GM18526 (cell line): ENCODE measurements around the gene MSH2.

Experiments used
- POLR2A ChIP-seq: IDR thresholded peaks from 3 replicates; pipeline ENCODE4 v1.6.1; 2011; ENCODE audit not compliant: insufficient read length; ENCODE audit errors: extremely low read depth

MSH2 gene

DNA sequence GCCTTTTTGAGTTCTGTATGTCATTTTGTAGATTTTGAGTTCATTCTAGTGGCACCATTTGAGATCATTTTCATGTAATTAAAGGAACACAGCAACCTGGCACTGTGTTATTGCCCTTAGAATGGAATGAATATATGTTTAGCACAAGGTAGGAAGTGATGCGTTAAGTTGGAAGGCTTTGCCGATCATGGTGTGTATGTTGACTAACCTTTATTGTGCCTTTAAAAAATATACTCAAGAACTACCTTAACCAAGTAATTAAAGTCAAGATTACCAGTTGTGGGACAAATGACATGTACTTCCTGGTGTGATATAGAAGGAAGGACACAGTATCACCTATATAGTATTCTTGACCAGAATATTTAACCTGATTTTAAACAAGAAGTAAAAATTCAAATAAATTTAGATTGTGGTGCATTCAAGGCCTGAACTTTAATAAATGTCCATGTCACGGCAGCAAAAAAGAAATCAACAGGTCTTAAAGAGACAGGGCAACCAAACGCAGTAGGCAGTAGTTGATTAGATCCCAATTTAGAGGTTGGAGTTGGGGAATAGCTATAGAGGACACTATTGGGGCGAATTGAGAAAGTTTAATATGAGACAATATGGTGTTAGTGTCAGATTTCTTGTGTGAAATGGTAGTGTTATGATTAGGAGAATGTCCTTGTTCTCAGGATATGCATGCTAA lies 68.6 kb downstream of the MSH2 start:
- TF ChIP-seq POLR2A: no peak

DNA sequence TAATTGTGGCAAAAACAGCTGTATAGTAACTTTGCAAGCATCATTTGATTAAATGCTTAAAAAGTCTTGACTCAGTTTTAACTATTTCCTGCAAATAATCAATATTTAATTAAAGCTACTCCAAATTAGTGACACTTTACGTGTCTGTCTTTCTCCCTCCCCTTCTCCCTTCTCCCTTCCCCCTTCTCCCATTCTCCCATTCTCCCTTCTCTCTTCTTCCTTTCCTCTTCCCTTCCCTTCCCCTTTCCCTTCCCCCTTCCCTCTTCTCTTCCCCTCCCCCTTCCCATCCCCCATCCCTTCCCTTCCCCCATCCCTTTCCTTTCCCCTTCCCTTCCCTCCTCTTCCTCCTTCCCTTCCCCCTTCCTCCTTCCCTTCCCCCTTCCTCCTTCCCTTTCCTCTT lies 76.9 kb downstream of the MSH2 start:
- TF ChIP-seq POLR2A: no peak

DNA sequence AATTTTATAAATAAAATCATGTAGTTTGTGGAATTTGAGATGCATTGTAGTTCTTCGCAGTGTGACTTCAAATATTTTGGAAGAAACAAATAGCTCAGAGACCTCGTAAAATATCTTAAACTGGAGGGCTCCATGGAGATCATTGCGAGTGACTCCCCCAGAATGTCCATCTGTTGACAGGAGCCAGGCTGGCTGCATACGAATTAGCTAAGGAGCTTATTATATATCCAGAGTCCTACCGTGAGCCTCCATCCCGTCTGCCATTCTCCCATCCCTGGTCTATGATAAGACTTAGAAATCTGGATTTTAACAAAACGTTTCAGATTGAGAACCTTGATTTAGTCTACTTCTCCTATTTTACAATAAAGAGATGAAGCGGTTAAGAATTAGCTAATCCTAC lies 80.2 kb downstream of the MSH2 start:
- TF ChIP-seq POLR2A: no peak

DNA sequence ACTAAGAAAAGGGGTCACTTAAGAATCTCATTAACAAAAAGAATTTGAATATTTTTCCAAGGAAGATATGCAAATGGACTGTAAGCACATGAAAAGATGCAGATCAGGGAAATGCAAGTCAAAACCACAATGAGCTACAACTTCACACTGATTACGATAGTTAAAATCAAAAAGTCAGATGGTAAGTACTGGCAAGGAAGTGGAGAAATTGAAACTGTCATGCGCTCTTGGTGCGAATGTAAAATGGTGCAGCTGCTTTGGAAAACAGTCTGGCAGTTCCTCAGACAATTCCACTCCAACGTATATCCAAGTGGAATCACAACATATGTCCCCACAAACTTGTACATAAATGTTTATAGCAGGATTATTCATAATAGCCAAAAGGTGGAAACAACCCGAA lies 81.4 kb downstream of the MSH2 start:
- no peak for TF ChIP-seq POLR2A

DNA sequence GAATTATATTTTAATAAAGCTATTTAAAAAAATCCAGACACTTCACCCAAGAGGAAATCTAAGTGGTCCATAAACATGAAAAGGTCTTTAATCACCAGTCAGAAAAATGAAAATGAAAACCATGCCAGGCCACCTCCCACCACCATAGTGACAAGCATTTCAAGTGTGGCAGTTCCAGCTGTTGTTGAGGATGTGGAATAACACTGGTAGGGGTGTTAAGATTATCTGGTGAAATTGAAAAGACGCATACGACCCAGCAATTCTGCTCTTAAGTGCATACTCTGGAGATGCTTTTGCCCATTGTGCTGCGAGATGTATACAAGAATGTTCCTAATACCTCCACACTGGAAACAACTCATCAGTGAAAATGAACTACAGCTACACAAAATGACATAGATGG lies 82.2 kb downstream of the MSH2 start:
- TF ChIP-seq POLR2A: no peak

DNA sequence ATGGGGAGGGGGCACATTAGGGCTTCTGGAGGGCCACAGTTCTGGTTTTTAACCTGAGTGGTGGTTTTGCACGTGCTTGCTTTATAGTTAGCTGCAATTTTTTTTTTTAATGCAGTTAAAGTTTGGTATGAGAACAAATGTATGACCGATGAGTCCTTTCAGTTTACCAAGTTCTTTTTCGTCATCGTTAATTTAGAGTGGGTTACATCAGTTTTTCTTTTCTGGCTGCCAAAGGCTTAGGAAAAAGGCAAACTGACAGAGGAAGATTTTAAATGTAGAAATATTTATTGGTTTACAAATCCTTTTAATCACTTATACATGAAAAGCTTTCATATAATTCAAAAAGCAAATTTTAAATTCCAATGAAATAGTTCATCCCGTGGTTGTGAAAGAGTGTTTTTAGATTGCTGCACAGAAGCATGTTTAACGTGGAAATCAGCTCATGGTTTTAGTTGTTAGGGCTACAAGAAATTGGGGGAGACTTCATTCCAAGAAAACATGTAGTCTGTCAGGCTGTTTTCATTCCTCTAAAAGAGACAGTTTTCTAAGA lies 82.9 kb downstream of the MSH2 start:
- TF ChIP-seq POLR2A: no peak

DNA sequence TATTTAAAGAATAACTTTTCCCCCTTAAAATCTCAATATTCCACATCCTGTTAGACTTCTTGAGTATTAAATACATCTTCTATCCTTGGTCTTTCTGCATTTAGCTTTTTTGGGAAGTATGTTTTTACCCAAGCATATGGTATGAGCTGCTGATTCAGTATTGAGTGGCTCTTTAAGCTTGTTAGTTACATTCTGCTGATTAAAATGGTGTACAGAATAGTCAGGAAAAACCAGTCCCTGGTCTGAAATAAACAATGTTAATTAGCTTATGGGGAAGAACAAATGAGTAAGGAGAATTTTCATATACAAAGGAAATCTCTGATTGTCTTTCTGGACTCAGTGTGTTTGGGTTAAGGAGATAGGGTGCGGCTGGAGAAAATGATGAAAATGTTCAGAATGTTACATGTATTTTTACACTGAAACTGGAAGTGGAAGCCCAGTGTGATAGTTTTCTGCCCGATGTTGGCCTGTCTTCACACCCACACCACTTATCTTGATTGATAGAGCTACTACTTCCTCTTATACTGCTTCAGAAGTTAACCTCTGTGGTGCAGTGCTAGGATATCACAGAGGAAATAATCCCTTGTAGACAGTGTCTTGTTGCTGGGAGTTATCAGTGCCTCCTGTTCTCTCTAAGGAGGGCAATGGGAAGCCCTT lies 84.0 kb downstream of the MSH2 start:
- no peak for TF ChIP-seq POLR2A

DNA sequence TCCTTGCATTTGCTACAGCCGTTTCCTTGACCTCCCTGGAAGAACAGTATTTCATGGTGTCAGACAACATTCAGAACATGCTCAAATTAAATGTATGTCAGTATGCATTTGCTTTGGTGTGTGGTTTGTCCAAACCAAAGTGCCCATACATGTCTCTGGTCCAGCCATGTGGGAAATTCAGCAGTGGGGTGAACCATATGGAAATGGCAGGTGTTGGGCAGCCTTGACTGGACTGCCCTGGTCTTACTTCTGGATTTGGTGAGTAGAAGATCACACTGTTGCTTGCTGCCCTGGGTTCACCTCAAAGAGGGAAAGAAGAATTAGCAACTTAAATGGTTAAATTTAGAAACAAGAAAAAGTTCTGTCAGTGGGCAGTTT lies 84.5 kb downstream of the MSH2 start:
- no peak for TF ChIP-seq POLR2A

DNA sequence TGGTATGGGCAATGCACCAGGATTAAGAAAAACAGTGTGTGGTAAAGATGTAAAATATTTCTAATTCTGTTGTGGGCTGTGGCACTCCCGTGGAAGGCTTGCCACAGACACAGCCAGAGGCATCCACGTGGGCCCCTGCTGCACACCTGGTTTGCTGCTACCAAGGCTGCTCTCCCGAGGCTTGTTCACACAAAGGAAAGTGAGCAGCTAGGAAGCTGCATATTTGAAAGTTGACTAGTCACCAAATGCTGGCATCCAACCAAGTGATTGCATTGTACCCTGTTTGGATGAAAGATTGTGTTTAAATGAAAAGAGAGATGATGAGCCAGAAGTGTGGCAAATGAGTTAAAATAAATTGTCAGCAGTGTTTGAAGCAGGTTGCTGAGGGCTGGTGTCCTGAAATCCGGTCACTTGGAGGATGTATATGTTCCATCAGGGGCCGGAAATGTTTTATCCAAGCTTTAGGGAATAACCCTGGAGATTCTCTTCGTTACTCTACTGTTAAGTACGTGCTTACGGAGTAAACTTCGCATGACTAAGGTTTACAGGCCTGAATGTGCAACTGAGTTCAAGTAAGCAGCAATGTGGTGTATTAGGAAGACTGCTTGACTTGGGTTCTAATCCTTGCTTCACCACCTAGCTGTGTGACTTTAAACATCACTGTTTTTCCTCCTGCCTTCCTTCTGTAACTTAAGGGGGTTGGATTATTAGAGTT lies 86.1 kb downstream of the MSH2 start:
- TF ChIP-seq POLR2A: no peak

DNA sequence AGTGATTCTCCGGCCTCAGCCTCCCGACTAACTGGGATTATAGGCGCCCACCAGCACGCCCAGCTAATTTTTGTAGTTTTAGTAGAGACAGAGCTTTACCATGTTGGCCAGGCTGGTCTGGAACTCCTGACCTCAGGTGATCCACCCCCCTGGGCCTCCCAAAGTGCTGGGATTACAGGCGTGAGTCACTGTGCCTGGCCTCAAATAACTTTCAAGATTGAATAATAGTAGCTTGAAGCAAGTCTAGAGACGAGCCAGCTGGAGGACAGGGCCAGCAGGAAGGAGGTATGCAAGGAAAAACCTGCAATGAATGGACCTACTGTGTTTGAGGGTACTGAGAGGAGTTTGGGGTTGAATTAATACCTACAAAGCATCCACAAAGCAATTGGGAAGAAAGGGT lies 87.5 kb downstream of the MSH2 start:
- TF ChIP-seq POLR2A: no peak

DNA sequence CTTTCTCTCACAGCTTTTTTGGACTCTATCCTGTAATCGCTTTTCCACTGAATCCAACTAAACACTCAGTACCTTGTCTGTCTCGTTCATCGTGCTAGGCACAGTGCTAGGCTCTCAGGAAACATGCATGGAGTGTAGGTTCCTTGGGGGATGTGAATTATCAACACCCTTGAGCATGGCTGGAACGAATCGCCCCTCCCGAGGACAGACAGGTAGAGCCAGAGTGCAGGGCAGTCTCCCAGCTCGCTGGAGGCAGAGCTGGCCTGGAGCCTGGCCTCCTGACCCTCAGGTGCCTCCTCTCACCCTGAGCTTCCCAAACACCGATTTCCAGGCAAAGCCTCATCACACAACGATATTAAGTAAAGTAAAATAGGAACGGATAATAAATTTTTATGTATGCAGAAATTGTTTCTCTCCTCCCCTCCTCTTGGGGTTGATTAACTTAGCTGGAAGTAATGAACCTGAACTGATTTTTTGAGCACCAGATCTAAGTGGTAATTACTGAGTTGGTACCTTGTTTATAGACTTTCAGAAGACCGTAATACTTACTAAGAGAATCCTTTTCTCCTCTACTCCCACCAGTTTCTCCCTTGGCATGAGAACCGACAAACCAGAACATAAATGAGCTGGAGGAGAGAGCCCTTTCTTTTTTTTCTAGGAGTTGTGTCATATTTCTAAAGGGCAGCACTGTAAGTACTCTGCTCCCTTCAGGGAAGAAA lies 90.5 kb downstream of the MSH2 start:
- TF ChIP-seq POLR2A: no peak

DNA sequence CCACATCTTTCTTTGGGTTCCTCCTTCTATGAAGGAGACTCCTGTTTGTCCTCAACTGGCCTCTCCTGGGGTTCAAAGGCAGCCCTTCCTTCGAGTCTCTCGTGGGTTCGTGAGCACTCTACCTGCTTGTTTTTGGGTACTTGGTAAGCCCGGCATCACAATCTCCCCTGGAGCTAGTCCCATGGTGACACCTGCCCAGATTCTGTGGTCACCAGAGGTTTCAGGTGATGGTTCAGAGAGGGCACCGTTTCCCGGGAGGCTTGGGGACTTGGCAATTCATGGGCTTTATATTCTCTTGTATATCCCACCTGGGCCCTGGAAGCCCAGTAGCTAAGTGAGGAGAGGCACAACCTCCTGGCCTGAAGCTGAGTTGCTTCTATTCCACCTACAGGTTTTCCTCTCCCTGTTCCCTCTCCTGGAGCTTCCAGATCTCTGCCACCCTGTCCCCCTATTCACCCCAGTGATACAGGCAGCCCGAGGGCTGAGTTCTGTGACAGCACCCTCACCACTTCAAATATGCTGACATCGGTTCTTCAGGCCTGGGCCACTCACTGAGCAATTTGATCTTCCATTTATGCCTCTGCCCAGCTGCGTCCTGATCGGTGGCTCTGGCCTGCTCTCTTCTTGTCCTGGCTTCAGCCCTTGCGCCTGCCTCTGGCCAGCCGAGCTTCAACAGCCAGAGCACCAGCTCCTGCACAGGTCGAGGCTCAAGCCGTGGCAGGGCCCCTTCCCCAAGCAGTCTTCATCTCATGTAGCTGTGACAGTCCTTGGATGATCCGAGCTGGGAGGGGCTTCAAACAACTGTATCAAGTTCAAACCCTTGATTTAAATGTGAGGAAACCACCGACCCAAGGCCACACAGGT lies 91.5 kb downstream of the MSH2 start:
- no peak for TF ChIP-seq POLR2A

DNA sequence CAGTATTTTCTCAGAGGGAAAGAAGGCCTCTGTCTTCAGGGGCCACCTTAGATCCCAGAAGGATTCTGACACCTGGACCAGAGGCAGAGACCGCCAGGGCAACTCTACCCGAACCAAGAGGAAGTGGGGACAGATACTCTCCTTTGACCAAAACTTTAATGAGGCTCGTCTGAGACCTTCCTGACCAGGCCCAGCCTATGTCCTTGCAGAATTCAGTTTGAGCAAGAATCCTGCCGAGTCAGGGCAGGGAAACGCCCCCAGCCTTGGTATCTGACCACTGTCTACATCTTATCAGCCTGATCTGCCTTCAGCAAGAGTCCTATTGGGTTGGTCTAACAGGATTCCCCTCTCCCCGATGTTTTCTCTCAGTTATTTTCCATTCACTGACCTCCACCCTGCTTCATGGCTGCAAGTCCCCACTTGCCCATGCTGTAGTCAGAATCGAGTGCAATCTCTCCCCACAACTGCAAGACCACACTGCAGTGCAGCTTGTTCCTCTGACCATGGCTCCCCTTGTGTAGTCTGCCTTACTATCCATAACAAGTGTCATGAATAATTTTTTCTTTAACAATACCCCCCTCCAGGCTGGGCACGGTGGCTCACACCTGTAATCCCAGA lies 95.0 kb downstream of the MSH2 start:
- no peak for TF ChIP-seq POLR2A

DNA sequence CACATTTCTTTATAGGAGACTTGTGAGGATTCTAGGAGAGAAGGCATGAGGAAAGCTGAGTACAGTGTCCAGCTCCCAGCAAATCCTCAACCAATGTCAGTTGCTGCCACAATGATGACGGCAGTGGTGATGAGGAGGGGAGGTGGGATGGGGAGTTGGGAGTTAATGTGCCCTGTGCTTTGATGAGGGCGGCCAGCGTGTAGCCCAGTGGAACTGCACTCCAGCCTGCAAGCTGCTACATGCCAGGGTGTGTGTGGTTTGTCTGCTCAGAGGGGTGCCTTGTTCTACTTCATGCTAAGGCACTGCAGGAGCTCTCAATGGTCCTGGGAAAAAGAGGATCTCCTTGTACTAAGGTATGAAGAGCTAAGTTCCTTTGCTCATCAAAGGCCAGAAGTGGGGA lies 96.1 kb downstream of the MSH2 start:
- no peak for TF ChIP-seq POLR2A
